NAMALWA (cell line): ENCODE measurements around the gene MGAM2.
"Not testable (repeated sequence)": the region's sequence is repeated elsewhere in the genome, so short reads cannot be mapped to it uniquely, and the experiment has no call there.

Source experiments
- DNase-seq: peaks from one replicate; pipeline ENCODE4 v3.0.0-alpha.2; 2015; ENCODE audit warnings: low spot score

MGAM2 gene

GRCh38 chr7:142111499-142111898 is at the start of gene MGAM2:
Gene MGAM2 (plus strand): TSS chr7:142111718. CDS start chr7:142116874, 5,156 bp downstream.
- no peak for DNase-seq

DNA sequence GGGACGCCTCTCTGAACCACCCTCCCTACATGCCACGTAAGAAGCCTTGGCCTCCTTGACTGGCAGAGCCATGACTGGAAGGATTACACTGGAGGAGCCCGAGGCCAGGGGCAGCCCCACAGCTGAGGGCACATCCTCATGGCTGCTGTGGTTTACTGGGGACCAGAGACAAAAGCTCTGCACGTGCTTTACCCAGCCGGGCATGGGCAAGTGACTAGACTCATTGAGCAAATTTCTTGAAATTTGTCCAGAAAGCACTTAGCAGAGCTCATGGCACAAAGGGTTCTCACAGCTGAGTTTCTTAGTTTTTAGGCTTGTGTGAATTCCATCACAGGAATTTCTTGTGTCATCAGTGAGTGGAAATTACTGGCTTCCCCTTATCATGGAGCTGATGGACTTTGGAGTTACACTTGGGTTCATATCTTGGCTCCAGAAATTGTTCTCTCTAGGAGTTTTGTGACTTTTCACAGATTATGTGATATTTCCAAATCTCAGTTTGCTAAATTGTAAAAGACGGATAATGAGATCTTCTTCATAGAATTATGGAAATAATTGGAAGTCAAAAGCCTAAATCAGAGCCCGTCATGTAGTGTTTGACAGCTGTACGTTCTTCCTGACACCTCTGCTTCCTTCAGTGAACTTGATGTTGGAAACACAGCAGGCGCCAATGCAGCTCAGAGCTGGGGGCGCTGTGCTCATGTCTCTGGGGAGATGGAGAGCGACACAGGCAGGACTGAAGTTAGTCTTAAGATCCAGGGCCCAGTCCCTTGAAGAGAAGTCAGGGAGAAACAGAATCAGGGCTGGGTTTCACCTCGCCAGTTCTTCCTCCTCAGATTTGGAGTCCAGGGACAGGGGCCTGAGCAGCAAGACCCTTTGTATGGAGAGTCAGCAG is 47.7 kb upstream of the MGAM2 start:
- no peak for DNase-seq

- no peak for DNase-seq
Observed at GRCh38 chr7:142066536-142066935, 45.0 kb upstream of the MGAM2 start.

- DNase-seq, result no peak
Observed at GRCh38 chr7:142077762-142078161, 33.8 kb upstream of the MGAM2 start.

DNA sequence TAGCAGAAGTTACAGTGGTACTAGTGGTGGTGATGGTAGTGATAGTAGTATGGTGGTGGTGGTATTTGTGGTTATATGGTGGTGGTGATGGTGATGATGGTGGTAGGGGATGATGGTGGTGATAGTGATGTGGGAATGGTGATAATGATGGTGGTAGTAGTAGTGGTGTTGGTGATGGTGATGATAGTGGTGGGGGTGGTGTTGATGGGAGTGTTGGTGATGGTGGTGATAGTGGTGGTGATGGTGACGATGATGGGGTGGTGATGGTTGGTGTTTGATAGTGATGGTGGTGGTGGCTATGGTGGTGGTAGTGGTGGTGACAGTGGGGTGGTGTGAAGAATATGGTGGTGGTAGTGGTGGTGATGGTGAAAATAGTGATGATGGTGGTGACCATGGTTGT is 27.9 kb upstream of the MGAM2 start:
- DNase-seq, result no peak

- DNase-seq, result no peak
Observed at GRCh38 chr7:142085428-142085827, 26.1 kb upstream of the MGAM2 start.

- no peak for DNase-seq
Observed at GRCh38 chr7:142088022-142088714, 23.4 kb upstream of the MGAM2 start.

DNA sequence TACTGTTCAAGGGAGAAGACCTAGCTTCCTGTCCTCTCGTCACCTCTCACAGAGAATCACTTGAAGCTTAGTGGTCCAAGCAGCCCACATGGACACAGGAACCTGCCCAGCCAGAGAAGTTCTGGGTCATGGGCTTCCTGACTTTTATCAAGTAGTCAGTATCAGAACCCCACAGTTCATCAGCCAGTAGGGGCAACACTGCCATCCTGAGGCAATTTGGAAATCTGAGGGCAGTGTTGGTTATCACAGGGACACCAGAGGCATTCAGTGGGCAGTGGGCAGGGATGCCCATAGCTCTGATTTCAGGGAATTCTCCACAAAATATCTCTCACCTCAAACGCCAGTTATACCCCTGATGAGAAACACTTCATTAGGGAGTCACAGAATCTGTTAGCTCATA is 22.5 kb upstream of the MGAM2 start:
- no peak for DNase-seq

DNA sequence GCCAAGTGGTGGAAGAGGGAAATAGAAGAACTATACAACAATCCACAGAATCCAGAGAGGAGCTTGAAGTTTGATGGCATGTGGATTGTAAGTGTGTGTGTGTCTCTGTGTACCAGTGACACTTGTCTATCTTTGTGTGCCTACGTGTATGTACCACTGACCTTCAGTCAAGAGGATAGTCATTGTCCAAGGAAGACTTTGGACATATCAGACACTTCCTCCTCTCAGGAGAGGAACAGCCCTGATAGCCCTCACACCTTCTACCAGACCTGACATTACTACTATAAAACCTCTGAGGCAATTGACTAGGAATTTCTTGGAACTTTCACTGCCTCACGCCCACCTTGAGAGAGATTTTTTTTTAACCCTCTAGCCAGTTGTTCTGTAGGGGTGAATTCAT is 19.6 kb upstream of the MGAM2 start:
- no peak for DNase-seq

DNA sequence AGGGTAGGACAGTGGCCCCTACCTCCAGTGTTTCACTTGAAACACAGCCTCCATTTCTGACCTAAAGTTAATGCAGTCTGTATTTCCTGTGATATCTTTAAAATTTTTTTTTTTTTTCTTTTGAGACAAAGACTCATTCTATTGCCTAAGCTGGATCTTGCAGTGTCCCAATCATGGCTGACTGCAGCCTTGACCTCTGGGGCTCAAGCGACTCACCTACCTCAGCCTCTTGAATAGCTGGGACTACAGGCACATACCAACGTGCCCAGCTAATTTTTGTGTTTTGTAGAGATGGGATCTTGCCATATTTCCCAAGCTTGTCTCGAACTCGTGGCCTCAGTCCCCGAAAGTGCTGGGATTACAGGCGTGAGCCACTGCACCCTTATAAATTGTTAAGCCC is 16.7 kb upstream of the MGAM2 start:
- DNase-seq, result no peak

- DNase-seq, result no peak
Observed at GRCh38 chr7:142097571-142097970, 13.9 kb upstream of the MGAM2 start.

GRCh38 chr7:142098004-142098403 is 13.5 kb upstream of the MGAM2 start:
- DNase-seq, result no peak

DNA sequence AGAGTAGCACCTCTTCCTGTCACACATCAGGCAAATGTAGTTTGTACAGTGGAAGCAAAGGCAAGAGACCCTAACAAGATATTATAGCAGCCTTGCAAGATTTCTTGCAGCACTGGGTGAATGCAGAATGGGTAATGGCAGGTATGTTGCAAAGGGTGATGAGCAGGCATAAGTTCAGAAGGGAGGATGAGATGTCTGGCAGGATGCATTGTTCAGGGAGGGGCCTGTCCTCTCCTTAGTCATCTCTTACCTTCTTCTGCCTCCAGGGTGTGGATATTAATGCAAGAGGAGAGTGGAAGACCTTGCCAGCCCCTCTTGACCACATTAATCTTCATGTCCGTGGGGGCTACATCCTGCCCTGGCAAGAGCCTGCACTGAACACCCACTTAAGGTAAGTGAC is 12.2 kb upstream of the MGAM2 start:
- not testable (repeated sequence) for DNase-seq

- DNase-seq, result no peak
Observed at GRCh38 chr7:142100634-142101033, 10.9 kb upstream of the MGAM2 start.

- DNase-seq, result not testable (repeated sequence)
Observed at GRCh38 chr7:142101794-142102193, 9.7 kb upstream of the MGAM2 start.

DNA sequence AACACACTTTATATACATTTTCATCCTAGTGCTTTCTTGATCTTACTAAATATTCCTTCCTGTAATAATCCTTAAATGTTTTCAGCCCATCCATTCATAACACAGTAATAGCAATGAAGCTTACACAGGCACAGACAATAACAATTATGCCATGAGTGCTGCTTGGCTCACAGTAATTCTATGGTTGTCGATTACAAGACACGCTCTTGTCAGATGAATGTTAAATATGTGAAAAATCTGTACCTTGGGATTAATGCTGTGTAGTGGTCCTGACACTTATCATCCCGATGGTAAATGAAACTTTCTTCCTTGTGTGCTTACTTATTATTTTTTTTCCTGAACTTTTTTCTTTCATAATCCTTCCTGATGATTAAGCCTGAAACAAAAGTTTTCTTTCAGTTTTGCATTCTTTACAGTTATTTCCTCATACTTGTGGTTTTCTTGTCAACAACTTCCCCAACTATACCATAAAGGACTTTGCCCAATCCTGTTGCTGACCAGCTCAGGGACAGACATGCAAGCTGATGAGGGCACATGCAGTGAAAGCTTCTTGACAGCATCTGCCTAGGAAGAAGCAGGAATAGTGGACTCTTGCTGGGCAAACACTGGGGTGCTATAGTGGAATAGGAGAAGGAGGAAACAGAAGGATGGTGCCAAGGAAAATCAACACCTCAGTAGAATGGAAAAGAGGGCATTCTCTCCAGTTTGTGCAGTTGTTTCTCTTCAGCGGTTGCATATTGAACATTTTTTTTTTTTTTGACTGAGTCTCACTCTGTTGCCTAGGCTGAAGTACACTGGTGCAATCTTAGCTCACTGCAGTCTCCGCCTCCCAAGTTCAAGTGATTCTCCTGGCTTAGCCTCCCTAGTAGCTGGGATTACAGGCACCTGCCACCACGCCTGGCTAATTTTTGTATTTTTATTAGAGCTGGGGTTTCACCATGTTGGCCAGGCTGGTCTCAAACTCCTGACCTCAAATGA is 6.7 kb upstream of the MGAM2 start:
- DNase-seq, result no peak

- DNase-seq, result no peak
Observed at GRCh38 chr7:142108728-142109505, 2.6 kb upstream of the MGAM2 start.

- no peak for DNase-seq
Observed at GRCh38 chr7:142110098-142110497, 1.4 kb upstream of the MGAM2 start.

DNA sequence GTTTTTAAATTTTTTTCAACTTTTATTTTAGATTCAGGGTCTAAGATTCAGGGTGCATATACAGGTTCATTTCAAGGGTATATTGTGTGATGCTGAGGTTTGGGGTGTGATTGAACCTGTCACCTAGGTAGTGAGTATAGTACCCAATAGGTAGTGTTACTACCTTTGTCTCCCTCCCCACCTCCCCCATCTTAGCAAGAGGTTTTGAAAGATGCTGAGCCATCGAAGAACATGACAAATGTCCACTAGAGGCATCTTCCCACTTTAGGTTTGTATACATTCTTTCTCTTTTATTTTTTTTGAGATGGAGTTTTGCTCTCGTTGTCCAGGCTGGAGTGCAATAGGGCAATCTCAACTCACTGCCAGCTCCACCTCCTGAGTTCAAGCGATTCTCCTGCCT is 880 bp upstream of the MGAM2 start:
- peak; percentile 12 for DNase-seq

DNA sequence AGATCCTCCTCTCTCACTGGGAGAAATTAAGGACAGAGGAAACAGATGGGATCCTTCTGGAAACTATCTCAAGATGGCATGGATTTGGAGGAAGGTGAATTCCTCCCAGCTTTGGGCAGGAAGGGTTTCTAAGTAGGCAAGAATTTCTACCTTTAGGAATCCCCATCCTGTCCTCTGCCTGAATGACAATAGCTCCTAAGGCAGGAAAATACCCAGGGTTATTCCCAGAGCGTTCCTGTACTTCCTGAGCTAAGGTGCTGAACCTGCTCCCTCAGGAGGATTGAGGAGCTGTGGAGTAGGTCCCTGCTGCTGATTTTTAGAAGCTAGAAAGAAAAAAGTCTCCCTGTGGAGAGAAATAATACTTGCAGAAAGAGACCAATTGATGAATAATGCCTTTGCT is 568 bp downstream of the MGAM2 start:
- no peak for DNase-seq

DNA sequence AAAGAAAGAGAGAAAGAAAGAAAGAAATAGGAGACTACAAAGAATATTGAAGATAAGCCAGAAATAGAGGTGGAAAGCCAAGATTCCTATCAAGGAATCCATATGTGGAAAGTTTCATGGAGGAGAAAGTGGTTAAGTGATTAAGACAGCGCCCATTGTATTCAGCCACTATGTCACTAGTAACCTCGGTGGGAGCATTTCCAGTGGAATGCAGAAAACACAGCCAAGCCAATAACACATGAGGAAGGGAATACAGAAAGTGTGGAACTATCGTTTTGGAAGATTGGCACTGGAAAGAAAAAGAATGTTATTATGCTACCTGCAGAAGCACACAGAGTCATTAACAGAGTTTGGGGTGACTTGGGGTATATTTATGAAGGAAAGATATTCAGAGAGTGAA is 2.7 kb downstream of the MGAM2 start:
- no peak for DNase-seq
